ENCODE data around the gene MYCN. TPM values are rescaled to one million over a fixed set of nuclear protein-coding genes. Genes with fewer than 3 reads are reported as not detected.

Gene MYCN
- total RNA-seq, 1 experiment from 2014 or later = 68.3 TPM

DNA sequence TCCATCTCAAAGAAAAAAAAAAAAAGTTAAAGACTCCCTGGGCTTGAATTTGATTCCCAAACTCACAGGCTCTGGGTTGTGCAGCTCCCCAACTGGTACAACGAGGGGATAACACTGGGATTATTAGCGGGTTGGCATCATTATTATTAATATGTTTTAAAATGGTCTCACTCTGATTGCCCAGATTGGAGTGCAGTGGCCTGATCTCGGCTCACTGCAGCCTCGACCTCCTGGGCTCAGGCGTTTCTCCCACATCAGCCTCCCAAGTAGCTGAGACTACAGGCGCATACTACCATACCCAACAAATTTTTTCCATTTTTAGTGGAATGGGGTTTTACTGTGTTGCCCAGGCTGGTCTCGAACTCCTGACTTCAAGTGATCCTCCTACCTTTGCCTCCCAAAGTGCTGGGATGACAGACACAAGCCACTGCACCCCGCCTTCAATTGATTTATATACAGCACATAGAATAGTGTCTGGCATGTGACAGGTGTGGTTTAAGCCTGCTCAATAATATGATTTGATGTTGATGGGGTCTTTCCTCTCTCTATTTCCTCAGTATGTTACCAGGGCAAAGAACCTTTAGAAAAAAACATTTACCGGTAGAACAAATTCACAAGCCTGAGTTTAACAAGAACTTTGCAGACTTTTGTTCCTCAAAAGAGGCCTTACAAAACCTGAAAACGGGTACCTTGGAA lies 12.2 kb downstream of the MYCN start:
- Mint-ChIP-seq H3K36me3 (peaks cover 7% of the 10 kb centered on the region), H3K9me3 (no peaks in the 10 kb centered on the region), H3K4me1 (peaks cover 57% of the 10 kb centered on the region), H3K27me3 (ENCODE audit: low read depth) (no peaks in the 10 kb centered on the region; the same call in 1 of the 2 replicates), H3K4me3 (no peak overlapping the region), H3K27ac (no peak overlapping the region)
- ChIA-PET CTCF (interaction anchor here (1.3 to 2.0 kb wide), 2 partner anchors 81 to 555 kb away, joined by 4 to 7 read pairs; no protein-coding TSS in a partner anchor), POLR2A (interaction anchor here (1.4 kb wide), 1 partner anchor 13 kb away, joined by 5 read pairs; no protein-coding TSS in a partner anchor)
- ATAC-seq (no peak), DNase-seq (ENCODE audit: low spot score) (no peak)
- TF ChIP-seq ZNF396 (CRISPR knock-in tag; IDR thresholded peaks at IDR 0.05; ENCODE audit: borderline replicate concordance) (no peak), GRHL2 (CRISPR knock-in tag; IDR thresholded peaks at IDR 0.05; ENCODE audit: insufficient replicate concordance, severe bottlenecking) (no peak), SMAD3 (CRISPR knock-in tag; IDR thresholded peaks at IDR 0.05; ENCODE audit: borderline replicate concordance) (no peak), FOXJ3 (CRISPR knock-in tag; IDR thresholded peaks at IDR 0.05; ENCODE audit: borderline replicate concordance) (no peak), ZNF317 (CRISPR knock-in tag; IDR thresholded peaks at IDR 0.05; ENCODE audit: borderline replicate concordance, low read depth) (no peak), JAZF1 (CRISPR knock-in tag; IDR thresholded peaks at IDR 0.05) (no peak), SMAD4 (CRISPR knock-in tag; IDR thresholded peaks at IDR 0.05) (no peak), ZNF232 (CRISPR knock-in tag; IDR thresholded peaks at IDR 0.05) (no peak)
- TF ChIP-seq, protein P1, sequence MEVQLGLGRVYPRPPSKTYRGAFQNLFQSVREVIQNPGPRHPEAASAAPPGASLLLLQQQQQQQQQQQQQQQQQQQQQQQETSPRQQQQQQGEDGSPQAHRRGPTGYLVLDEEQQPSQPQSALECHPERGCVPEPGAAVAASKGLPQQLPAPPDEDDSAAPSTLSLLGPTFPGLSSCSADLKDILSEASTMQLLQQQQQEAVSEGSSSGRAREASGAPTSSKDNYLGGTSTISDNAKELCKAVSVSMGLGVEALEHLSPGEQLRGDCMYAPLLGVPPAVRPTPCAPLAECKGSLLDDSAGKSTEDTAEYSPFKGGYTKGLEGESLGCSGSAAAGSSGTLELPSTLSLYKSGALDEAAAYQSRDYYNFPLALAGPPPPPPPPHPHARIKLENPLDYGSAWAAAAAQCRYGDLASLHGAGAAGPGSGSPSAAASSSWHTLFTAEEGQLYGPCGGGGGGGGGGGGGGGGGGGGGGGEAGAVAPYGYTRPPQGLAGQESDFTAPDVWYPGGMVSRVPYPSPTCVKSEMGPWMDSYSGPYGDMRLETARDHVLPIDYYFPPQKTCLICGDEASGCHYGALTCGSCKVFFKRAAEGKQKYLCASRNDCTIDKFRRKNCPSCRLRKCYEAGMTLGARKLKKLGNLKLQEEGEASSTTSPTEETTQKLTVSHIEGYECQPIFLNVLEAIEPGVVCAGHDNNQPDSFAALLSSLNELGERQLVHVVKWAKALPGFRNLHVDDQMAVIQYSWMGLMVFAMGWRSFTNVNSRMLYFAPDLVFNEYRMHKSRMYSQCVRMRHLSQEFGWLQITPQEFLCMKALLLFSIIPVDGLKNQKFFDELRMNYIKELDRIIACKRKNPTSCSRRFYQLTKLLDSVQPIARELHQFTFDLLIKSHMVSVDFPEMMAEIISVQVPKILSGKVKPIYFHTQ (CRISPR knock-in tag; IDR thresholded peaks at IDR 0.05) = no peak
- TF ChIP-seq, protein P2, sequence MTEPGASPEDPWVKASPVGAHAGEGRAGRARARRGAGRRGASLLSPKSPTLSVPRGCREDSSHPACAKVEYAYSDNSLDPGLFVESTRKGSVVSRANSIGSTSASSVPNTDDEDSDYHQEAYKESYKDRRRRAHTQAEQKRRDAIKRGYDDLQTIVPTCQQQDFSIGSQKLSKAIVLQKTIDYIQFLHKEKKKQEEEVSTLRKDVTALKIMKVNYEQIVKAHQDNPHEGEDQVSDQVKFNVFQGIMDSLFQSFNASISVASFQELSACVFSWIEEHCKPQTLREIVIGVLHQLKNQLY (CRISPR knock-in tag; IDR thresholded peaks at IDR 0.05) = no peak
- TF ChIP-seq, protein P3, sequence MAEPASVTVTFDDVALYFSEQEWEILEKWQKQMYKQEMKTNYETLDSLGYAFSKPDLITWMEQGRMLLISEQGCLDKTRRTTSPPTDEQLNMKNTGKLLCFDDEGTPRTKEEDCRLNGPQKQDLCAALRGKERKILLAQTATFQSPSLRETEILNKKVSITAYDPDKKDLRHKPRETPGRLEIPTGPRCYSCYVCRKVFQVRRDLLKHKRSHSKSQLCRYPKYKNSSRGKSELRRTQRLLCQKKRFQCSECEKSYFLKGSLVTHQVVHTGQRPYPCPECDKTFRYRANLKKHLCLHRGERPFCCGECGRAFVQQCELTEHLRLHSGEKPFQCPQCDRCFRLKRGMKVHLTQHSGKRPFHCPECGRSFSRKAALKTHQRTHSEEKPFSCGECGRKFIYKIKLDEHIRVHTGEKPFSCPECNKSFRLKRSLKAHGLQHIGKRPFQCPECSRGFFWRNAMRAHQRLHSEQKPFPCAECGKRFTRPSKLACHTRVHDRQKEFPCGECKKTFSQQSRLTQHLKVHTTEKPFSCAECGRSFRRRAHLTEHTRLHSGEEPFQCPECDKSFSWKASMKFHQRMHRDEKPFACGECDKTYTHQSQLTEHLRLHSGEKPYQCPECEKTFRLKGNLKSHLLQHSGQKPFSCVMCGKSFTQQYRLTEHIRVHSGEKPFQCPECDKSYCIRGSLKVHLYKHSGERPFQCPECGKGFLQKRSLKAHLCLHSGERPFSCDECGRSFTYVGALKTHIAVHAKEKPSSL (CRISPR knock-in tag; conservative IDR thresholded peaks at IDR 0.05) = no peak

DNA sequence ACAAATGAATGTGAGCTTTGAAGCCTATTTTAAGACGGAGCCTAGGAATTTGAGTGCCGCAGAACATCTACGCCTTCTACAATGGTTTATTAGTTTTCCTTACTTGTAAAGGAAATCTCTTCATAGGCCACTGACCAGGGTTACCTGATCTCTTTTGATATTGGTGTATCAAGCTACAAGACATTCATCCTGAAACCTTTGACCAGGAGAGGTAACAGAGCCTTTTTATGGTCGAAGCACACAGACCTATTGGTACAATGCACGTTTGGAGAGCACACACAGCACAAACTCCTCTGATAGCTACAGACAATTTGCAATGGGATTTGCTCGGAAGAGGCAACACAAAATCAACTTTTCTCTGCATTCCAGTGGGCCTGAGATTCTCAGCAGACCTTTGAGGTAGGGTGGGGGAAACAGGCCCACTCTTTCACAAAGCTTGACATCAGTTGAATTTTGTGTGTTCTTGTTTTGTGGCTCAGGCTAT lies 12.8 kb downstream of the MYCN start:
- CTCF ChIA-PET = interaction anchor here (0.6 to 2.0 kb wide), 3 partner anchors 13 to 554 kb away, joined by 3 to 7 read pairs (median 4); partner anchors contain the start of gene MYCN
- TF ChIP-seq, protein P4, sequence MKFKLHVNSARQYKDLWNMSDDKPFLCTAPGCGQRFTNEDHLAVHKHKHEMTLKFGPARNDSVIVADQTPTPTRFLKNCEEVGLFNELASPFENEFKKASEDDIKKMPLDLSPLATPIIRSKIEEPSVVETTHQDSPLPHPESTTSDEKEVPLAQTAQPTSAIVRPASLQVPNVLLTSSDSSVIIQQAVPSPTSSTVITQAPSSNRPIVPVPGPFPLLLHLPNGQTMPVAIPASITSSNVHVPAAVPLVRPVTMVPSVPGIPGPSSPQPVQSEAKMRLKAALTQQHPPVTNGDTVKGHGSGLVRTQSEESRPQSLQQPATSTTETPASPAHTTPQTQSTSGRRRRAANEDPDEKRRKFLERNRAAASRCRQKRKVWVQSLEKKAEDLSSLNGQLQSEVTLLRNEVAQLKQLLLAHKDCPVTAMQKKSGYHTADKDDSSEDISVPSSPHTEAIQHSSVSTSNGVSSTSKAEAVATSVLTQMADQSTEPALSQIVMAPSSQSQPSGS (CRISPR knock-in tag; IDR thresholded peaks at IDR 0.05; ENCODE audit: borderline replicate concordance, low read depth) = no peak
- TF ChIP-seq ZNF263 (CRISPR knock-in tag; IDR thresholded peaks at IDR 0.05; ENCODE audit: low read depth) (no peak), KAT7 (CRISPR knock-in tag; IDR thresholded peaks at IDR 0.05; ENCODE audit: borderline replicate concordance) (no peak), RELA (CRISPR knock-in tag; IDR thresholded peaks at IDR 0.05; ENCODE audit: borderline replicate concordance) (no peak), PRRX2 (CRISPR knock-in tag; IDR thresholded peaks at IDR 0.05) (no peak), RORB (CRISPR knock-in tag; IDR thresholded peaks at IDR 0.05) (no peak), TEAD1 (CRISPR knock-in tag; IDR thresholded peaks at IDR 0.05) (no peak), ATF1 (CRISPR knock-in tag; IDR thresholded peaks at IDR 0.05) (no peak), GABPB1 (CRISPR knock-in tag; IDR thresholded peaks at IDR 0.05) (no peak)
- TF ChIP-seq, protein P5, sequence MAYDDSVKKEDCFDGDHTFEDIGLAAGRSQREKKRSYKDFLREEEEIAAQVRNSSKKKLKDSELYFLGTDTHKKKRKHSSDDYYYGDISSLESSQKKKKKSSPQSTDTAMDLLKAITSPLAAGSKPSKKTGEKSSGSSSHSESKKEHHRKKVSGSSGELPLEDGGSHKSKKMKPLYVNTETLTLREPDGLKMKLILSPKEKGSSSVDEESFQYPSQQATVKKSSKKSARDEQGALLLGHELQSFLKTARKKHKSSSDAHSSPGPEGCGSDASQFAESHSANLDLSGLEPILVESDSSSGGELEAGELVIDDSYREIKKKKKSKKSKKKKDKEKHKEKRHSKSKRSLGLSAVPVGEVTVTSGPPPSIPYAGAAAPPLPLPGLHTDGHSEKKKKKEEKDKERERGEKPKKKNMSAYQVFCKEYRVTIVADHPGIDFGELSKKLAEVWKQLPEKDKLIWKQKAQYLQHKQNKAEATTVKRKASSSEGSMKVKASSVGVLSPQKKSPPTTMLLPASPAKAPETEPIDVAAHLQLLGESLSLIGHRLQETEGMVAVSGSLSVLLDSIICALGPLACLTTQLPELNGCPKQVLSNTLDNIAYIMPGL (CRISPR knock-in tag; IDR thresholded peaks at IDR 0.05) = no peak
- TF ChIP-seq, protein P6, sequence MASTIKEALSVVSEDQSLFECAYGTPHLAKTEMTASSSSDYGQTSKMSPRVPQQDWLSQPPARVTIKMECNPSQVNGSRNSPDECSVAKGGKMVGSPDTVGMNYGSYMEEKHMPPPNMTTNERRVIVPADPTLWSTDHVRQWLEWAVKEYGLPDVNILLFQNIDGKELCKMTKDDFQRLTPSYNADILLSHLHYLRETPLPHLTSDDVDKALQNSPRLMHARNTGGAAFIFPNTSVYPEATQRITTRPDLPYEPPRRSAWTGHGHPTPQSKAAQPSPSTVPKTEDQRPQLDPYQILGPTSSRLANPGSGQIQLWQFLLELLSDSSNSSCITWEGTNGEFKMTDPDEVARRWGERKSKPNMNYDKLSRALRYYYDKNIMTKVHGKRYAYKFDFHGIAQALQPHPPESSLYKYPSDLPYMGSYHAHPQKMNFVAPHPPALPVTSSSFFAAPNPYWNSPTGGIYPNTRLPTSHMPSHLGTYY (CRISPR knock-in tag; IDR thresholded peaks at IDR 0.05) = no peak

More for the DNA sequence above, 12.8 kb downstream of the MYCN start:
- no peaks in the 10 kb centered on the region; the same call in 1 of the 2 replicates for H3K27me3 Mint-ChIP-seq (ENCODE audit: low read depth)
- ATAC-seq (no peak), DNase-seq (ENCODE audit: low spot score) (no peak)
- peaks cover 59% of the 10 kb centered on the region for H3K4me1 Mint-ChIP-seq
- peaks cover 3% of the 10 kb centered on the region for H3K36me3 Mint-ChIP-seq
- no peak overlapping the region for H3K4me3 Mint-ChIP-seq
- H3K27ac Mint-ChIP-seq = no peak overlapping the region
- POLR2A ChIA-PET = interaction anchor here (1.4 kb wide), 1 partner anchor 14 kb away, joined by 5 read pairs; no protein-coding TSS in a partner anchor
- H3K9me3 Mint-ChIP-seq = no peaks in the 10 kb centered on the region

Measured in WTC11 (cell line).